Kidney epithelial cell (primary cell): ENCODE measurements around the gene PALM3. TPM values are rescaled to one million over a fixed set of nuclear protein-coding genes. Genes with fewer than 3 reads are reported as not detected.

Source experiments
- DNase-seq: peaks from one replicate; pipeline ENCODE4 v3.0.0-alpha.2; 2010; ENCODE audit warnings: low read depth
- H3K27me3 ChIP-seq: 2 replicates; pipeline ENCODE4 v1.6.0; 2011; ENCODE audit warnings: low read length; ENCODE audit not compliant: control insufficient read depth, insufficient read depth
- H3K36me3 ChIP-seq: 2 replicates; pipeline ENCODE4 v1.5.1; 2011; ENCODE audit warnings: low read length; ENCODE audit not compliant: control insufficient read depth, insufficient read depth
- H3K4me3 ChIP-seq: 2 replicates; pipeline ENCODE4 v1.5.1; 2011; ENCODE audit warnings: low read depth, mild to moderate bottlenecking, control low read depth, low read length
- total RNA-seq: library from RNA; depleted of rRNA; stranded (reverse); fragments of >200 nt; gene quantifications from 2 replicates; pipeline ENCODE4 v1.2.3, GENCODE V29; 2015
- TF ChIP-seq, protein P1 (sequence below): IDR thresholded peaks from 2 replicates; pipeline ENCODE4 v1.5.1; 2011; ENCODE audit warnings: mild to moderate bottlenecking, moderate library complexity, low read length, control low read depth, inconsistent platforms; ENCODE audit not compliant: insufficient read depth, poor library complexity, severe bottlenecking

Gene PALM3
- total RNA-seq, 1 donor from 2014 or later, result not detected

DNA sequence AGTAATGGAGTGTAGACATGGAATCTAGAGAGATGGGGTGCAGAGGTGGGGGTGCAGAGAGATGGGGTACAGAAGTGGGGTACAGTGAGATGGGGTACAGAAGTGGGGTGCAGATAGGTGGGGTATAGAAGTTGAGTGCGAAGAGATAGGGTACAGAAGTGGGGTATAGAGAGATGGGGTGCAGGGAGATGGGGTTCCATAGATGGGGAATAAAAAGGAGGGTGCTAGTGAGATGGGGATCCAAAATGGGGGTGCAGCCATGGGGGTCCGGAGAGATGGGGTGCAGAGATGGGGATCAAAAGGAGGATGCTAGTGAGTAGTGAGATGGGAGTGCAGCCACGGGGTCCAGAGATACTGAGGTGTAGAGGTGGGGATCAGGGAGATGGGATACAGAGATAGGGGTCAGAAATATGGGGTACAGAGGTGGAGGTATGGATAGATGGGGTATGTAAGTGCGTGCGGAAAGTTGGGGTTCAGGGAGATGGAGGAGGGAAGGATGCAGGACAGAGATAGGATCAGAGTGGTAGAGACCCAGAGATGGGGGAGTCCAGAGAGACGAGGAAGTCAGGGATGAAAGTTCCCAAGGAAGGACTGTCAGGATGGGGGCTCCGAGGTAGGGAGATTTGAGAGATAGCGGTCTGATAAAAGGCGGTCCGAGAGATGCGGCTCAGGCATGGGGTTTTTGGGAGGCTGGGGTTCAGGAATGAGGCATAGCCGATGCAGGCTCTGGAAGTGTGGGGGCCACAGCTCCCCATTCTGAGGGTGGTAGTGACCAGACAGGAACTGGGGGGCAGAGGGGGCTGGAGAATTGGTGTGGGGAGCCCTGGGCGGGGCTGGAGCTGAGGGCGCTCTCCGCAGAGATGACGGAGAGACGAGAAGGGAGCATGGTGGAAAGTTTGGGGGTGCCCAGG is 3.4 kb downstream of the PALM3 start:
- no peak for DNase-seq
- TF ChIP-seq, protein P1, sequence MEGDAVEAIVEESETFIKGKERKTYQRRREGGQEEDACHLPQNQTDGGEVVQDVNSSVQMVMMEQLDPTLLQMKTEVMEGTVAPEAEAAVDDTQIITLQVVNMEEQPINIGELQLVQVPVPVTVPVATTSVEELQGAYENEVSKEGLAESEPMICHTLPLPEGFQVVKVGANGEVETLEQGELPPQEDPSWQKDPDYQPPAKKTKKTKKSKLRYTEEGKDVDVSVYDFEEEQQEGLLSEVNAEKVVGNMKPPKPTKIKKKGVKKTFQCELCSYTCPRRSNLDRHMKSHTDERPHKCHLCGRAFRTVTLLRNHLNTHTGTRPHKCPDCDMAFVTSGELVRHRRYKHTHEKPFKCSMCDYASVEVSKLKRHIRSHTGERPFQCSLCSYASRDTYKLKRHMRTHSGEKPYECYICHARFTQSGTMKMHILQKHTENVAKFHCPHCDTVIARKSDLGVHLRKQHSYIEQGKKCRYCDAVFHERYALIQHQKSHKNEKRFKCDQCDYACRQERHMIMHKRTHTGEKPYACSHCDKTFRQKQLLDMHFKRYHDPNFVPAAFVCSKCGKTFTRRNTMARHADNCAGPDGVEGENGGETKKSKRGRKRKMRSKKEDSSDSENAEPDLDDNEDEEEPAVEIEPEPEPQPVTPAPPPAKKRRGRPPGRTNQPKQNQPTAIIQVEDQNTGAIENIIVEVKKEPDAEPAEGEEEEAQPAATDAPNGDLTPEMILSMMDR, result no peak
- peaks cover 26% of the 10 kb centered on the region for H3K27me3 ChIP-seq
- H3K4me3 ChIP-seq, result no peak overlapping the region
- H3K36me3 ChIP-seq, result no peaks in the 10 kb centered on the region

DNA sequence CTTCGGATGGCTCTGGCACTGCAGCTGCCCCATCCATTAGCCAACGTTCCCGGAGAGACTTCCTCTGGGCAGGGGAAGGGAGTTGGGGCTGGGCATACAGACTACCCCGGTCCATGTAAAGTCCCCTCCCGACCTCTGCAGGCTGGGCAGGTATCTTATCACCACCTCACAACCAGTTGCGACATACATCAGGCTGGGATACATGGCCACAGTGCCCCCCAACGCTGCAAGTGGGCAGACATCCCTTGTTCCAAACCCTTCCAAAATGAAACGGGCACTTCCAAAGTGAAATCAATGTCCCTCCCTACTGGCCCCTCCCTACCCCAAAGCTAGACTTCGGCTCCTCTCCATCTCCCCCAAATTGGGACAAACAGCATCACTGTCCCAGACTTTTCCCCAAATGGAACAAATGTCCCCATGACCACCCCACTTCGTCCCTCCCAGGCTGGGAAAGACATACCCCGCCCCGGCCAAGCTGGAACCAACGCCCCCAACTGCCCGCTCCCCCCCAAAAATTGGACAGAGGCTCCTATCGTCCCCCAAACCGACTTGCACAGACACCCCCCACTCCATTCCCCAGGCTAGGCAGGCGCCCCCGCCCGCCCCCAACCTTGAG is 5.0 kb downstream of the PALM3 start:
- TF ChIP-seq, protein P1, result no peak
- Histone ChIP-seq H3K36me3 (peaks cover 1% of the 10 kb centered on the region), H3K27me3 (peaks cover 26% of the 10 kb centered on the region), H3K4me3 (no peak overlapping the region)
- DNase-seq, result no peak

GRCh38 chr19:14056069-14056666 is 5.7 kb downstream of the PALM3 start:
- no peak for DNase-seq
- H3K4me3 ChIP-seq, result no peak overlapping the region
- peaks cover 23% of the 10 kb centered on the region for H3K27me3 ChIP-seq
- peaks cover 1% of the 10 kb centered on the region for H3K36me3 ChIP-seq
- TF ChIP-seq, protein P1, result no peak

DNA sequence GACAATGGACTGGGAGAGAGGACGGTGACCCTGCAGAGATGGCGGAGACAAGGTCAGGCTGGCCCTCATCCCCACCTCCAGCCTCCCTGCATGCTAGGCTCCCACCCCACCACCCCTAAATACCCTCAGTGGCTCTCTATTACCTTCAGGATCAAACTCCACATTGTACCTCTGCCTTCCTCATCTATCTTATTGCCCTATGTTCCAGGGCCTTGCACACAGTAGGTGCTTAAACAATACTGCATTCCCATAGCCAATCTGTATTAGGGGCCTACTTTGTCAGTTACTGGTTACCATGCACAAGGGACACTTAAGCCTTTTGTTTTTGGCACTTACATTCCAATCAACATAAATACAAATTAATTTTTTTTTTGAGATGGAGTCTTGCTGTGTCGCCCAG is 6.5 kb downstream of the PALM3 start:
- peaks cover 23% of the 10 kb centered on the region for H3K27me3 ChIP-seq
- H3K4me3 ChIP-seq, result no peak overlapping the region
- peaks cover 1% of the 10 kb centered on the region for H3K36me3 ChIP-seq
- no peak for DNase-seq
- TF ChIP-seq, protein P1, result no peak

DNA sequence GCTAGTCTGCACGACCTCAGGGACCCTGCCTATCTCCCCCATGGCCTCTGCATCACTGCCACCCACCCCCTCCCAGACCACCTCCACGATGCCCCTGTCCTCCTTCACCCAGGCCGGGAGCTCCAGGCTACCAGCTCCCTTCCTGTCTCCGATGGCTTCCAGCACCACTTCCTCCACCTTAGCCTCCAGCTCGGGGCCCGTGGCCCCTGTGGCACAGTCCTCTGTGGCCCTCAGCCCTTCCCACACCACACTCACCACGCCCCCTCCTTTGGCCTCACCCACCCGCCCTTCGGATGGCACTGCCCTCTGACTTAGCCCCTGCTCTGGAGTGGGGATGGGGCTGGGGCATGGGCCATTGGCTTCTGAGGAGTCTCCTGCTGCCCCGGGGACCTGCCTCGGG is 7.2 kb downstream of the PALM3 start:
- peaks cover 1% of the 10 kb centered on the region for H3K36me3 ChIP-seq
- H3K4me3 ChIP-seq, result no peak overlapping the region
- peaks cover 20% of the 10 kb centered on the region for H3K27me3 ChIP-seq
- TF ChIP-seq, protein P1, result no peak
- no peak for DNase-seq
